NCI-H524 (cell line): ENCODE results near the gene AFF3.
"Not testable (repeated sequence)": the region's sequence is repeated elsewhere in the genome, so short reads cannot be mapped to it uniquely, and the experiment has no call there.

Experiments used
- DNase-seq, 2 experiments: peaks; one replicate each; lab custom pipeline; 2025; lab: John Stamatoyannopoulos, UW

AFF3 gene

GRCh38 chr2:99663641-99664040 lies 478.7 kb downstream of the AFF3 start:
- no peak for DNase-seq

GRCh38 chr2:99662761-99663341 lies 479.5 kb downstream of the AFF3 start:
- no peak for DNase-seq

- DNase-seq = not testable (repeated sequence)
These were observed 480.6 kb downstream of the AFF3 start for GRCh38 chr2:99661761-99662160.

- DNase-seq = no peak
These were observed 481.6 kb downstream of the AFF3 start for GRCh38 chr2:99660616-99661406.

GRCh38 chr2:99659874-99660273 lies 482.5 kb downstream of the AFF3 start:
- no peak for DNase-seq

GRCh38 chr2:99657691-99658258 lies 484.6 kb downstream of the AFF3 start:
- DNase-seq = no peak

- DNase-seq = no peak
These were observed 485.4 kb downstream of the AFF3 start for GRCh38 chr2:99656994-99657393.

- DNase-seq = no peak
These were observed 489.0 kb downstream of the AFF3 start for GRCh38 chr2:99653433-99653832.

- no peak for DNase-seq
These were observed 489.5 kb downstream of the AFF3 start for GRCh38 chr2:99652862-99653261.

GRCh38 chr2:99651930-99652670 lies 490.3 kb downstream of the AFF3 start:
- no peak for DNase-seq

GRCh38 chr2:99648906-99649789 lies 493.2 kb downstream of the AFF3 start:
- no peak for DNase-seq

GRCh38 chr2:99648178-99648844 lies 494.1 kb downstream of the AFF3 start:
- DNase-seq = no peak

GRCh38 chr2:99645960-99646359 lies 496.4 kb downstream of the AFF3 start:
- DNase-seq = no peak

GRCh38 chr2:99644419-99644787 lies 498.0 kb downstream of the AFF3 start:
- peak; percentile 15 to 73 for DNase-seq

GRCh38 chr2:99643787-99644418 lies 498.5 kb downstream of the AFF3 start:
- DNase-seq = peak; percentile 22 to 68

GRCh38 chr2:99641999-99642398 lies 500.4 kb downstream of the AFF3 start:
- DNase-seq = no peak

GRCh38 chr2:99640635-99641151 lies 501.7 kb downstream of the AFF3 start:
- DNase-seq = no peak

GRCh38 chr2:99638791-99639190 lies 503.6 kb downstream of the AFF3 start:
- DNase-seq = no peak

- DNase-seq = no peak
These were observed 505.2 kb downstream of the AFF3 start for GRCh38 chr2:99637159-99637697.
